ENCODE measurements around the gene PNPLA7. TPM values are rescaled to one million over a fixed set of nuclear protein-coding genes. Genes with fewer than 3 reads are reported as not detected.

Gene PNPLA7
- total and polyA plus RNA-seq, 2 of the 8 experiments (the other 6 are each of a cell fraction or from before 2014, with no cell fraction given), result 0.35 to 0.47 TPM

GRCh38 chr9:137427454-137428310 is 122.5 kb downstream of the PNPLA7 start (continued):
- no peak for TF ChIP-seq CHD7 (IDR thresholded peaks at IDR 0.05; ENCODE audit: insufficient replicate concordance, low read length)
- no peak for TF ChIP-seq CHD1 (IDR thresholded peaks at IDR 0.05; ENCODE audit: low read depth, low read length)
- no peak for TF ChIP-seq RBBP5 (IDR thresholded peaks at IDR 0.05; ENCODE audit: borderline replicate concordance, low read depth, low read length)
- TF ChIP-seq CREB1 (IDR thresholded peaks at IDR 0.05), result no peak
- TF ChIP-seq ATF2 (IDR thresholded peaks at IDR 0.05; ENCODE audit: low read length), result no peak
- no peak for TF ChIP-seq KDM1A (IDR thresholded peaks at IDR 0.05; ENCODE audit: borderline replicate concordance, low read length)
- no peak for TF ChIP-seq ZNF274 (IDR thresholded peaks at IDR 0.05; ENCODE audit: borderline replicate concordance, extremely low read depth, low read length)
- no peak for TF ChIP-seq RFX5 (IDR thresholded peaks at IDR 0.05; ENCODE audit: borderline replicate concordance, low read depth, low read length)

All from H1 (cell line).